Prostate gland (tissue), 2 donors: ENCODE data around the gene WWOX. TPM values are rescaled to one million over a fixed set of nuclear protein-coding genes. Genes with fewer than 3 reads are reported as not detected.

Experiments
- DNase-seq: peaks from one replicate; pipeline ENCODE4 v3.0.0-alpha.2; 2019; ENCODE audit warnings: low spot score
- H3K27ac ChIP-seq, 2 donors: fragments of 200-600 bp; sonication (generic); 2 replicates each; pipeline ENCODE4 v1.5.1; 2017 to 2019
- H3K27me3 ChIP-seq: fragments of 200-600 bp; sonication (generic); replicated peaks from 2 replicates; pipeline ENCODE4 v1.5.1; 2019; ENCODE audit not compliant: insufficient read depth
- H3K36me3 ChIP-seq, 2 donors: fragments of 200-600 bp; sonication (generic); 1 replicate in 1 of 2; 2 replicates in 1 of 2; pipeline versions ENCODE4 v1.5.1 to v1.8.1; 2017 to 2019
- H3K4me1 ChIP-seq: fragments of 200-600 bp; sonication (generic); replicated peaks from 2 replicates; pipeline ENCODE4 v1.5.1; 2019
- H3K4me3 ChIP-seq, 2 donors: fragments of 200-600 bp; sonication (generic); 2 replicates each; pipeline ENCODE4 v1.5.1; 2017 to 2019
- H3K9me3 ChIP-seq: fragments of 200-600 bp; sonication (generic); 2 replicates; pipeline ENCODE4 v1.5.1; 2017
- CTCF ChIP-seq, 4 experiments: fragments of 200-600 bp in 2 of 4; fragments of 450-650 bp in 2 of 4; sonication (generic) in 2 of 4; IDR thresholded peaks; 1 replicate in 3 of 4; 2 replicates in 1 of 4; pipeline ENCODE4 v1.5.1; 2016 to 2019; ENCODE audit warnings: antibody characterized with exemption in 4 of 4, mild to moderate bottlenecking in 2 of 4, moderate library complexity in 2 of 4
- POLR2A ChIP-seq: fragments of 450-650 bp; IDR thresholded peaks from one replicate; pipeline ENCODE4 v1.6.1; 2016; ENCODE audit warnings: antibody characterized with exemption, mild to moderate bottlenecking
- POLR2AphosphoS5 ChIP-seq: sonication (generic); formaldehyde crosslinking; IDR thresholded peaks from one replicate; pipeline ENCODE4 v1.6.1; 2017; ENCODE audit warnings: antibody characterized with exemption
- WGBS: methylation state at CpG from one replicate; pipeline ENCODE4 v1.1.5; 2018; 5-methylcytosine and 5-hydroxymethylcytosine counted together
- intact Hi-C: fragments of 100-400 bp; cut with DNase I; formaldehyde crosslinking; loops from one replicate; pipeline ENCODE4 v1.14.2; 2022
- total RNA-seq, 2 donors: library from RNA; depleted of rRNA; stranded (reverse); fragments of >200 nt; gene quantifications; one replicate each; pipeline ENCODE4 v1.1.0, GENCODE V29; 2016

Gene WWOX
- total RNA-seq, 2 donors from 2014 or later = 93.2 to 99.4 TPM

GRCh38 chr16:78882150-78882549 lies 782.7 kb downstream of the WWOX start:
- H3K27me3 ChIP-seq = no peaks in the 10 kb centered on the region
- 97% methylated on average over 3 of the region's 3 CpGs for WGBS
- no peak for DNase-seq
- H3K27ac ChIP-seq = no peak overlapping the region
- no peaks in the 10 kb centered on the region for H3K9me3 ChIP-seq
- TF ChIP-seq CTCF (IDR thresholded peaks at IDR 0.05) (no peak), POLR2AphosphoS5 (no peak), POLR2A (no peak)
- no peaks in the 10 kb centered on the region for H3K4me1 ChIP-seq
- no peak overlapping the region for H3K4me3 ChIP-seq
- intact Hi-C loops = no loop called here
- no peaks in the 10 kb centered on the region for H3K36me3 ChIP-seq

DNA sequence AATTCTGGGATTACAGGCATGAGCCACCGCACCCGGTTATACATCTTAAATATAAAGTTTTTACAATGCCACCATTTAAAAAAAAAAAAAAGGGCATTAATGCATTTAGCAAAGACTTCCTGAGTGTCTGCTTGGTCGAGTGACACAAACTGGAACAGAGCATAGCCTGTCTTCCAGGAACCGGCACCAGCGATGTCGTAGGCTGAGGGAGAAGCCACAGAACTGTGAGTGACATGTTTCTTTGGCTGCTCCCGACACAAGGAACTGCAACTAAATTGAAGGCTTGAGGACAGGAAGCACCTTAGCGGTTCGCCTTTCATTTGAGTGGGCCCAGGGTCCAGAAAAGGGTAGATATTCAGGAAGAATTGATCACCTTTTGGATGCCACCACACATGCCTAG lies 783.3 kb downstream of the WWOX start:
- intact Hi-C loops = no loop called here
- H3K36me3 ChIP-seq = no peaks in the 10 kb centered on the region
- H3K9me3 ChIP-seq = no peaks in the 10 kb centered on the region
- no peak for DNase-seq
- TF ChIP-seq POLR2A (no peak), CTCF (IDR thresholded peaks at IDR 0.05) (no peak), POLR2AphosphoS5 (no peak)
- H3K4me3 ChIP-seq = no peak overlapping the region
- no peaks in the 10 kb centered on the region for H3K27me3 ChIP-seq
- H3K27ac ChIP-seq = no peak overlapping the region
- 71% methylated on average over 9 of the region's 9 CpGs for WGBS
- no peaks in the 10 kb centered on the region for H3K4me1 ChIP-seq

DNA sequence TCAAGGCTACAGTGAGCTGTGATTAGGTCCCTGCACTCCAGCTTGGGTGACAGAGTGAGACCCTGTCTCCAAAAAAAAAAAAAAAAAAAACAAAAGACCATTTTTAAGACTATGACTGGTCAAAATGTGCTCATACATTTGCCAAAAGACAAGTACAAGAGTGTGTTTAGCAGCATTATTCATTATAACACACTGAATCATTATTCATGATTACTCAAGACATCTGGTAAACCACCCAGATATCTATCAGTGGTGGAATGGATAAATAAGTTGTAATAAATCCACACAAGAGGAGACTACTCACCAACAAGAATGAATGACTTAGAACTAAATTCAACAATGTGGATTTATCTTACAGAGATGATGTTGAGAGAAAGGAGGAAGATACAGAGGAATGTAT lies 784.8 kb downstream of the WWOX start:
- H3K36me3 ChIP-seq = no peaks in the 10 kb centered on the region
- H3K4me3 ChIP-seq = no peak overlapping the region
- H3K27me3 ChIP-seq = no peaks in the 10 kb centered on the region
- no peak overlapping the region for H3K27ac ChIP-seq
- intact Hi-C loops = no loop called here
- no peaks in the 10 kb centered on the region for H3K9me3 ChIP-seq
- DNase-seq = no peak
- TF ChIP-seq POLR2AphosphoS5 (no peak), CTCF (IDR thresholded peaks at IDR 0.05) (no peak), POLR2A (no peak)
- no peaks in the 10 kb centered on the region for H3K4me1 ChIP-seq

DNA sequence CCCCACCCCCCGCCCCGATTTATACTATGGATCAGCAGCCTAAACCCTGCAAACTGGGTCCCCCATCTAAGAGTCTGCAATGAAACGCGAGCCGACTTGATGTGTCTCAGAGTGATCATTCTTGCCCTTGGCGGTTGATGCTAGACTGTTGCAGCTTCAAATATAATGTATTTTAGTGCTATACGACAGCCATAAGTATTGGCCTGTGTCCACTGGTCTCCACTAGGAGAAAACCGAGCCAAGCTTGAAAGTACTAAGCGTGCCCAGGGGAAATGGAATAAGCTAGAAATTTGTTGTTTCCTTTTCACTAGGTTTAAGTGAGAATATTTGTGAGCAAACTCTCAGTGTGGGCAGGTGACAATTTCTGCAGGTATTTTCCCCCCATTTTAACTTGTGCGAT lies 789.9 kb downstream of the WWOX start:
- no peak overlapping the region for H3K4me3 ChIP-seq
- no peak for DNase-seq
- 89% methylated on average over 10 of the region's 10 CpGs for WGBS
- no peaks in the 10 kb centered on the region for H3K36me3 ChIP-seq
- H3K27me3 ChIP-seq = no peaks in the 10 kb centered on the region
- H3K27ac ChIP-seq = no peak overlapping the region
- no peaks in the 10 kb centered on the region for H3K9me3 ChIP-seq
- H3K4me1 ChIP-seq = no peaks in the 10 kb centered on the region
- TF ChIP-seq POLR2A (no peak), POLR2AphosphoS5 (no peak)
- intact Hi-C loops = no loop called here

GRCh38 chr16:78890373-78890895 lies 791.0 kb downstream of the WWOX start:
- intact Hi-C loops = no loop called here
- no peak for DNase-seq
- Histone ChIP-seq H3K27me3 (no peaks in the 10 kb centered on the region), H3K9me3 (no peaks in the 10 kb centered on the region), H3K4me1 (no peaks in the 10 kb centered on the region), H3K27ac (no peak overlapping the region), H3K4me3 (no peak overlapping the region), H3K36me3 (no peaks in the 10 kb centered on the region)
- 94% methylated on average over 3 of the region's 3 CpGs for WGBS
- no peak for TF ChIP-seq CTCF (IDR thresholded peaks at IDR 0.05)
- no peak for TF ChIP-seq POLR2AphosphoS5
